Endometrial microvascular endothelial cells (primary cell): ENCODE measurements around the gene TMEM250. TPM values are rescaled to one million over a fixed set of nuclear protein-coding genes. Genes with fewer than 3 reads are reported as not detected.

Source experiments
- in situ Hi-C: cut with HindIII; loops from 2 replicates; pipeline ENCODE4 v1.10.0; 2017; ENCODE audit warnings: low sequenced_read_pairs, low pct_unique_long_range_greater_than_20kb; ENCODE audit errors: inconsistent ontology term
- total RNA-seq: library from RNA; depleted of rRNA; stranded (reverse); fragments of >200 nt; gene quantifications from one replicate; pipeline ENCODE4 v1.2.3, GENCODE V29; 2015; ENCODE audit errors: inconsistent ontology term

Gene TMEM250
- total RNA-seq, 1 donor from 2014 or later = 49.3 TPM

- in situ Hi-C loops = no loop called here
Measured at GRCh38 chr9:136135326-136136126, 16.9 kb upstream of the TMEM250 start.

DNA sequence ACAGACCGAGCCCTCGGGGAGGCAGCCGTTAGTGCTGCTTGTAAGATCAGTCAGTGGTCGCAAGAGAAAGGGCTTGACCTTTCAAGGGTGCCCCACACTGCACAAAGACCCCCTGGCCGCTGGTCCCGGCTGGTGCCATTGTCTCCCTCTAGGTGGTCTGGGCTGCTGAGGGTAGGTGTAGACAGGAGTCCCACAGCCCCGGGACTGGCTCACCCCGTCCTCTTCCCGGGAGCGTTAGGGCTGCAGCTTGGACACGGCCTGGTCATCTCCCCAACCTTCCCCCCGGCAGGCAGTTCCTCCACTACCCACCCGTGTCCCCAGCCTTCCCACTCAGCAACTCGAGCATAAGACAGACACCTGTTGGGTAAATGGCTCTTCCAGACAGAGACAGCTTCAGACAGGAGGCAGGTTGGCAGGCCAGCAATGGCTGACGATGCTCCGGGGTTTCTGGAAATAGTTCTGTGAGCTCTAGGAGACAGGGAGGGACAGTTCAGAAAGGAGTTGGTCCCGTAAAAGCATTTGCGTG lies 15.3 kb upstream of the TMEM250 start:
- in situ Hi-C loops = no loop called here

DNA sequence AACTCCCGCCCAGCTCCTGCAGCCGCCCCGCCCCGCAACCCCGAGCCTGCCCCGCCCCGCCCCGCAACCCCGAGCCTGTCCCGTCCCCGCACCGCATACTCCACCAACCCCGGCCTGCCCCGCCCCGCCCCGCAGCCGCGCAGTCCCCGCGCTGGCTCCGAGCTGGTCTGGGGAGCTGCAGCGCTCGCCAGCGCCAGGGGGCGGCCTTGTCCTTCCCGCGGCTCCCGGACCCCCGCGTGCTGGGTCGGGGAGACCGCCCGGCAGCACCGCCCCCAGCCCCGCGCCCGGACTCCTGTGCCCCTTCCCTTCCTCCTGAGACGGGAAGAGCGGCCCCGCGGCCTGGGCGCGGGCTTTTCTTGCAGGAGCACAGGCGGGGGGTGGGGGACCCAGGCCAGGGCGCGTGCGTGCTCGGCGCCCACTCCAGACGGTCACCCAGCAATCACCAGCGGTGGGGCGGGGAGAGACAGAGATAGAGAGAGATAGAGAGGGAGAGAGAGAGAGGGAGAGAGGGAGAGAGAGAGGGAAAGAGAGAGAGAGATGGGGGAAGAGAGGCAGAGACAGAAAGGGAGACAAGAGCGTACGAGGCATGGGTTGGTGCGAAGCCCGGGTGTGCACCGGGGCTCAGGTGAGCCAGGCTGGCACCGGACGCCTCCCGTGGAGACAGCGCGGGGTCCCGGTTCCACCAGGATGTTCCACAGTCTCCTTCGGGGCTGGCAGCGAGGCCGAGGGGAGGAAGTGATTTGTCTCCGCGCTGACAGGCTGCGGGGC lies 14.7 kb upstream of the TMEM250 start:
- in situ Hi-C loops = no loop called here

DNA sequence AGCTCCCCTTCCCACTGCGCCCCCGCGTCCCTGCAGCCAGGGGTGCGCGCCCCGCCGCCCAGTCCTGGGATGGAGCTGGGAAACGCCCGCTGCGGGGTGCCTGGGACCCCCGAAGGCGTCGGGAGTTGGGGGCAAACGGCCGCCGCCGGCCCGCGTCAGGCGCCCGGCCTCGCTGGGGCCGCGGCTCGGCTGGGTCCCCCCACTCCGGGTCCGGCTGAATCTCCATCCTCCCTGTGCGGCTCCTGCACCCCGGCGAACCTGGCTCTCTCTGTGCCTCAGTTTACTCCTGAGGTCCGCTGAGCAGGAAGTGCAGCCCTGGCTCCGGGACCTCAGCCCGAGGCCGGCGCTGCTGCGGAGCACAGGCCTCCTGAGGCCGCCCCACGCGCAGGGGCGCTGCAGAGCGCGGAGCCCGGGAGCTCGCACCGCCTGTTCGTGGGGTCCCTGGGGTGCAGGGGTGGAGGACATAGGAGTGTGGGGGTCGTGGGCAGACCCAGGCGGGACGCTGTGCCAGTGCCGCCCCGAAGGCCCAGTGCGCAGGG lies 13.9 kb upstream of the TMEM250 start:
- in situ Hi-C loops = no loop called here

DNA sequence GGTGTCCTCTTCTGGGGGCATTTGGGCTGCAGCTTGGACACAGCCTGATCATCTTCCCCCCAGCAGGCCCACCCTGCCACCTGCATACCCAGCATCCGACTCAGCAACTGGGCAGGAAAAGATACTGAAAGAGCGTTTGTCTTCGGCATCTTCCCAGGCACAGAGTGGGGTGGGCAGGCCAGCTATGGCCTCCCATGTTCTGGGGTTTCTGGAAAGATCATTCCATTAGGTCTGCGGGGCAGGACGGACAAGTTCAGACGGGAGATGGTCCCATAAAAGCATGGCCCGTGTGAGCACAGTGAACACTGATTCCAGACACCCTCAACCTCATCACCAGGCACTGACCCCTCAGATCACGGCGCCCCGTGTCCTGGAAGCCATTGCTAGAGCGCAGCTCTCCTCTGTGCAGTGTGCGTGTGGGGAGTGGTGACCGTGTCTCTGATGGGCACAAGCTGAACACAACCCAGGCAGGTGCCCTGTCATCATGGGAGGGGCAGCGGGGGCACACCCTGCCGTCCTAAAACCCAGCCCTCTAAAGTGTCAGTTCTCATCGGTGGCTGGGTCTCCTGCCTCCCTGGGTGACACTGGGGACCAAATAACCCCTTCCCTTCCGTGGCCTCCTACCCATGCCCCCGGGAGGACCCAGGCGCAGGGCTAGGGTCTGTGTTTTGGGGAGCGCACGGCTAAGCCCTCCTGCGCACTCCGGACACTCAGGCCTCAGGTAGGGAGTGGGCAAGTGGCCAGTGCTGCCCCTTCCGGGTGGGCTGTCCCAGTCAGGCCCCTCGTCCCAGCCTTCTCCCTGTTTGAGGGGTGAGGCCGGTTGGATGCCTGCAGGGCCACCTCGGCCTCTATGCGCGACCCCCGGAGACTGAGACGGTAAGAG lies 13.2 kb upstream of the TMEM250 start:
- in situ Hi-C loops = no loop called here

DNA sequence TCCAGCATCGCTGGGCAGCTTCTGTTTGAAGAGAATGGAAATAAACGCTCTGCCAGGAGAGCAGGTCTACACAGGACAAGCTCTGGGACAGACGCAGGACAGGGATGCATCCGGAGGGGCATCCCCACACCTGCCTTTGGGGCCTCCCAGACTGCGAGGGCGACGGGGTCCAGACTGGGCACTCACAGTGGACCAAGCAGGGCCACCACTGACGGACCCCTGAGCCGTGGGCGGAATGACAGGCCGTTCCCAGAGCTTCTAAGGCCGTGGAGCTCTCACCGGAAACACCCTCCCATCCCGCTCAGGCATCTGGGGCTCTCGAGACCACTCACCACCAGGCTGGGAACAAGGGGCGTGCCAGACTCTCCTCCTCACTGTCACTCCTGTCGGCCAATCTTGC lies 10.5 kb upstream of the TMEM250 start:
- in situ Hi-C loops = no loop called here

- in situ Hi-C loops = no loop called here
Measured at GRCh38 chr9:136128436-136128835, 9.8 kb upstream of the TMEM250 start.

DNA sequence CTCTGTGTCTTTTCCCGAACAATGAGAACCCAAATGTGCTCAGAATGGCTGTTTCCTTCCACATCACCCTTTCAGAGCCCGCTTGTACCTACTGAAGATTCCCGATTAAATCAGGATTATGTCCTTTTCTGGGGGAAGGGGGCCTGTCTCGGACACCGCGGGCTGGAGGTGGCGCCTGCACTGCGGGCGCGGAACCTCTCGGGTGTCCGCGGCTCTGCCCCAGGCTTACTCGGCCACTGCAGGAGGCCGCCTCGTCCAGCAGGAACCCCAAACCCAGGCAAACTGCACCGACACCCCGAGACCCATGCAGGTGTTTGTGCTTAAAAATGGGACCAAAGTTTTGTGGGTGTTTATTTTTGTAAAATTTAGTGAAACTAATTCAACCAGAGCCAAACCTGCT lies 8.6 kb upstream of the TMEM250 start:
- in situ Hi-C loops = no loop called here

- in situ Hi-C loops = no loop called here
Measured at GRCh38 chr9:136124976-136125692, 6.5 kb upstream of the TMEM250 start.

GRCh38 chr9:136122425-136123383 lies 4.0 kb upstream of the TMEM250 start:
- in situ Hi-C loops = no loop called here

GRCh38 chr9:136121801-136122200 lies 3.1 kb upstream of the TMEM250 start:
- in situ Hi-C loops = no loop called here

DNA sequence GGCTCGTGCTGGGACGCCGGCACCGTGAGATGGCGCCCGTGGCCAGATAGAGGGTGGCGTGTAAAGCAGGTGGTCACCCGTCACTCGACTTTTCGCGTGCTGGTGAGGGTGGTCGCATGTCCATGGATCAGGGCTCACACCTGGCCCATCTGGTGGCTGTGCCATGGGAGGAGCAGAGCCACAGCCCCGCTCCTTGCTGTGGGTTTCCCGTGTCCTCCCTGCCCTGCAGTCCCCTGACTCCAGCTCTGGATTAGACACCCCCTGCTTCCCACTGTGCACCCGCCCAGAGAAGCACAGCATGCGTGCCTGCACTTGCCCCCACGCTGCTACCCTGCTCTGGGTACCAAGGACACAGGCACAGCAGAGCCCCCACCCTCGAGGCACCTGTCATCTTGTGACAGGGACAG lies 1.8 kb upstream of the TMEM250 start:
- in situ Hi-C loops = no loop called here

- in situ Hi-C loops = no loop called here
Measured at GRCh38 chr9:136119883-136120393, 1.3 kb upstream of the TMEM250 start.

DNA sequence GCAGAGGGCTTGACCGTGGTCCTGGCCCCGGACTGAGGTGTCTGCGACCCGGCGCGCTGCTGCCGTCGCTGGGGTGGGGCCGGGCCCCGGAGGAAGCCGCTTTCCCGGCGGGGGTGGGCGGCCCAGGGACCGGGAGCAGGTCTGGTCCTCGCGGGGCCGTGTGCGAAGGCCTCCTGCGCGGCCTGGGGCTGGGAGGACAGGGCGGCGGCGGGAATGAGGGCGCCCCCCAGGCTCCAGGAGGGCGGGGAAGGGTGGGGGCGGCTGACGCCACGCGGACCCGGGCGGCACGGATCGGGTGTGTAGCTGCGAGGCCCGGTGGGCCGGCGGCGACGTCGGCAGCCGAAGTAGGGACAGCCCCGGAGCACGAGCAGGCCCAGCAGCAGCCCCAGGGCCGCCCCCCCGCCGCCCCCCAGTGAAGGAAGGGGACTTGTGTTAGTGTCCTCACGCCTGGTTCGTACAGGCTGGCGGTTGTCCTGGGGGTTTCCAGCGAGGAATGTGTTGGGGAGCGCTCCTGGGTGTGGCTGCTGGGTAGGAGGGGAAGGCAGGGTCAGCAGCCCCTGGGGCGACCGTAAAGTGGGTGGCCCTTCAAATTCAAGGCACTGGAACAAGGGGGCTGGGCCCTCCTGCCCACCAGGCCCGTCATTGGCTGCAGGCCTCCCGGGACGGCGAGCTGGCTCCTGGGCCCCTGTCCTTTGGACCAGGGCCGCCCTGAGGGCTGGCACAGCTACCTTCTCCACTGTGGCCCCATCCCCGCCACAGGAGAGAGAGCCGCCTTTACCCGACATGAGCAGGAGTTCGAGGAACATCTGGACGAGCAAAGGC lies 597 bp upstream of the TMEM250 start:
- in situ Hi-C loops = no loop called here

GRCh38 chr9:136117916-136118319 lies 757 bp downstream of the TMEM250 start:
- in situ Hi-C loops = no loop called here

DNA sequence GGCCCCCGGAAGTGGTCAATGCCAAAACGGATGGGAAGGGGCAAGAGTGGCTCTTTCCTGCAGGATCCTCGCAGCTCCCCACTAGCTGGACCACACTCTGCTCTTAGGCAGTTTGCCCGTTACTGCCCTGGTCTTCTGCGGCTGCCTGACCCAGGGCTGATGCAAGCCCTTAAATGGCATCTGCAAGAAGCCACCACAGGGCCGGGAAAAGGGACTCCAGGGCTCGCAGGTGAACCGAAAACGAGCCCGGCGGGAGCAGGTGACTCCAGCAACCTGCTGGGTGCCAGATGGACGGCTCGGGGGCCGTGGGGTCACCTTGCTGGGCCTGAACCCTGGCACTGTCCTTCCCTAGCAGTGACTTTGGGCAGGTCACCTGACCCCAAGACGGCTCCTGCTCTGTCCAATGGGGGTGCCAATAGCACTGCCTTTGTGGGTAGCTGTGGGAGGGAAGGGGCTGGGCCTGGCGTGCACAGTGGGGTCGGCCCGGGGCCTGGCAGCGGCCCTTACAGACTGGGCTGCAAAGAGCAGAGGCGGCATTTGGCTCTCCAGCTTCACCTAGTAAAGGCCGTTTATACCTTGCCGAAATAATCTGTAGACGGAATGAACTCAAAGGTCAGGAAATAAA lies 1.3 kb downstream of the TMEM250 start:
- in situ Hi-C loops = no loop called here
